OCI-LY1 (cell line): ENCODE data around the gene FZR1.
A peak's percentile ranks its signal among the peaks of the same experiment; 100 is the strongest.

ENCODE experiments used
- H2AFZ ChIP-seq: fragments of 200-600 bp; sonication (generic), shearing (Covaris generic); 2 replicates; pipeline ENCODE4 v1.6.0; 2014; ENCODE audit warnings: antibody characterized with exemption, mild to moderate bottlenecking, low read length
- H3F3A ChIP-seq: fragments of 200-600 bp; sonication (generic), shearing (Covaris generic); 2 replicates; pipeline ENCODE4 v1.6.0; 2014; ENCODE audit warnings: mild to moderate bottlenecking, antibody characterized with exemption, low read length, moderate library complexity; ENCODE audit not compliant: insufficient read depth
- H3K27ac ChIP-seq: fragments of 200-600 bp; sonication (generic); 2 replicates; pipeline ENCODE4 v1.5.1; 2014; ENCODE audit warnings: low read length, mixed run types, mild to moderate bottlenecking, low read depth; ENCODE audit not compliant: poor library complexity, severe bottlenecking
- H3K27me3 ChIP-seq: fragments of 200-600 bp; sonication (generic); 2 replicates; pipeline ENCODE4 v1.6.0; 2014; ENCODE audit warnings: antibody characterized with exemption, mild to moderate bottlenecking, low read length, moderate library complexity; ENCODE audit not compliant: insufficient read depth
- H3K36me3 ChIP-seq: fragments of 200-600 bp; sonication (generic); 2 replicates; pipeline ENCODE4 v1.6.1; 2014; ENCODE audit warnings: mild to moderate bottlenecking, antibody characterized with exemption, low read length, moderate library complexity, mixed read lengths; ENCODE audit not compliant: insufficient read depth
- H3K4me1 ChIP-seq: fragments of 200-600 bp; sonication (generic); 2 replicates; pipeline ENCODE4 v1.5.1; 2014; ENCODE audit warnings: mild to moderate bottlenecking, low read length, moderate library complexity; ENCODE audit not compliant: insufficient read depth, severe bottlenecking
- H3K4me2 ChIP-seq: fragments of 200-600 bp; sonication (generic), shearing (Covaris generic); 2 replicates; pipeline ENCODE4 v1.6.1; 2014; ENCODE audit warnings: low read length
- H3K4me3 ChIP-seq: fragments of 200-600 bp; sonication (generic); 2 replicates; pipeline ENCODE4 v1.5.1; 2014; ENCODE audit warnings: low read length, low read depth, mild to moderate bottlenecking, mixed read lengths; ENCODE audit not compliant: poor library complexity, severe bottlenecking
- H3K79me2 ChIP-seq: fragments of 200-600 bp; shearing (Covaris generic); 2 replicates; pipeline ENCODE4 v1.6.1; 2016; ENCODE audit warnings: mixed run types, low read length, mixed read lengths; ENCODE audit not compliant: insufficient read depth
- H3K9ac ChIP-seq: fragments of 200-600 bp; sonication (generic), shearing (Covaris generic); 2 replicates; pipeline ENCODE4 v1.6.1; 2014; ENCODE audit warnings: mild to moderate bottlenecking, low read length, mixed read lengths
- H3K9me2 ChIP-seq: fragments of 200-600 bp; sonication (generic), shearing (Covaris generic); 2 replicates; pipeline ENCODE4 v1.6.1; 2014; ENCODE audit warnings: low read depth, mild to moderate bottlenecking, low read length, mixed read lengths
- H3K9me3 ChIP-seq: fragments of 200-600 bp; shearing (Covaris generic); 2 replicates; pipeline ENCODE4 v1.6.1; 2014; ENCODE audit warnings: low read length, mixed read lengths
- H4K20me1 ChIP-seq: fragments of 200-600 bp; sonication (generic), shearing (Covaris generic); 2 replicates; pipeline ENCODE4 v1.6.0; 2016; ENCODE audit warnings: mild to moderate bottlenecking, low read length; ENCODE audit not compliant: insufficient read depth
- EZH2 ChIP-seq: fragments of 200-600 bp; sonication (generic), shearing (Covaris generic); IDR thresholded peaks from 2 replicates; pipeline ENCODE4 v1.8.0; 2017; ENCODE audit warnings: borderline replicate concordance, mixed run types, mild to moderate bottlenecking, antibody characterized with exemption, low read length, moderate library complexity, mixed read lengths
- TF ChIP-seq, protein P1 (sequence below): fragments of 200-600 bp; sonication (generic), shearing (Covaris generic); IDR thresholded peaks from 2 replicates; pipeline ENCODE4 v1.5.1; 2017; ENCODE audit warnings: mild to moderate bottlenecking, antibody characterized with exemption, low read length, moderate library complexity, mixed read lengths

Gene FZR1

GRCh38 chr19:3576696-3577443, 70.8 kb downstream of the FZR1 start:
- Histone ChIP-seq H3K79me2 (no peaks in the 10 kb centered on the region), H3F3A (0 out of 2 replicates have a peak, but pooled peaks cover 3% of the 10 kb centered on the region), H3K4me1 (peaks cover 20% of the 10 kb centered on the region), H3K9ac (peak overlapping the region; percentile 65), H2AFZ (no peak overlapping the region), H3K4me2 (peak overlapping the region; percentile 99), H3K27ac (peak overlapping the region; percentile 20), H3K9me3 (no peaks in the 10 kb centered on the region), H4K20me1 (no peaks in the 10 kb centered on the region), H3K4me3 (peak overlapping the region; percentile 63), H3K27me3 (no peaks in the 10 kb centered on the region), H3K9me2 (no peaks in the 10 kb centered on the region), H3K36me3 (peaks cover 18% of the 10 kb centered on the region)
- TF ChIP-seq, protein P1, sequence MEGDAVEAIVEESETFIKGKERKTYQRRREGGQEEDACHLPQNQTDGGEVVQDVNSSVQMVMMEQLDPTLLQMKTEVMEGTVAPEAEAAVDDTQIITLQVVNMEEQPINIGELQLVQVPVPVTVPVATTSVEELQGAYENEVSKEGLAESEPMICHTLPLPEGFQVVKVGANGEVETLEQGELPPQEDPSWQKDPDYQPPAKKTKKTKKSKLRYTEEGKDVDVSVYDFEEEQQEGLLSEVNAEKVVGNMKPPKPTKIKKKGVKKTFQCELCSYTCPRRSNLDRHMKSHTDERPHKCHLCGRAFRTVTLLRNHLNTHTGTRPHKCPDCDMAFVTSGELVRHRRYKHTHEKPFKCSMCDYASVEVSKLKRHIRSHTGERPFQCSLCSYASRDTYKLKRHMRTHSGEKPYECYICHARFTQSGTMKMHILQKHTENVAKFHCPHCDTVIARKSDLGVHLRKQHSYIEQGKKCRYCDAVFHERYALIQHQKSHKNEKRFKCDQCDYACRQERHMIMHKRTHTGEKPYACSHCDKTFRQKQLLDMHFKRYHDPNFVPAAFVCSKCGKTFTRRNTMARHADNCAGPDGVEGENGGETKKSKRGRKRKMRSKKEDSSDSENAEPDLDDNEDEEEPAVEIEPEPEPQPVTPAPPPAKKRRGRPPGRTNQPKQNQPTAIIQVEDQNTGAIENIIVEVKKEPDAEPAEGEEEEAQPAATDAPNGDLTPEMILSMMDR: no peak
- TF ChIP-seq EZH2: no peak

DNA sequence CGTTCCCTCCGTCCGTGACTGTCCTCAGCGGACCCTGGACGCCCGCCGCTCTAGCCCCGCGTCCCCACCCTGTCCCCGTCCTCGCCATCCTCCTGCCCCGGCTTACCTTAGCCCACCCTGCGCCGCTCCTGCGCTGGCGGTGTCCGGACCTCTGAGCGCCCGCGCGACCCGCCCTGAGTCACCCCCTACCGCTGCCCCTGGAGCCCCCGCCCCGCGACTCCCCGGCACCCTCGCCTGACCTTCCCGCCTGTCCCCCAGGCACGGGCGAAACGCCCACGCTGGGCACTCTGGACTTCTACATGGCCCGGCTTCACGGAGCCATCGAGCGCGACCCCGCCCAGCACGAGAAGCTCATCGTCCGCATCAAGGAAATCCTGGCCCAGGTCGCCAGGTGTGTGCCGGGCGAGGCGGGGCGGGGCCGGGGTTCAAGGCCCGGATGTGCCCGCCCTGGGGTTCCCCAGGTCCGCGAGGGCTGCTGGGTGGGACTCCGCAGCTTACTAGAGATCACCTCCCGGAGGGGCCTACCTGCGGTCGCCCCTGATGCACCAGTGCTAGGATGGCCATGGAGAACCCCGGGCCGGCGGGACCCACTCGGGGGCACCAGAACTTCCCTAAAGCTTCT, 71.7 kb downstream of the FZR1 start:
- no peak overlapping the region for H3K9ac ChIP-seq

GRCh38 chr19:3578390-3578789, 72.3 kb downstream of the FZR1 start:
- Histone ChIP-seq H2AFZ (no peak overlapping the region), H3K4me2 (no peak overlapping the region), H3F3A (0 out of 2 replicates have a peak, but pooled peaks cover 3% of the 10 kb centered on the region), H3K9me2 (no peaks in the 10 kb centered on the region), H3K9ac (no peak overlapping the region), H4K20me1 (no peaks in the 10 kb centered on the region), H3K4me1 (peaks cover 15% of the 10 kb centered on the region), H3K36me3 (peaks cover 18% of the 10 kb centered on the region), H3K9me3 (no peaks in the 10 kb centered on the region), H3K4me3 (no peak overlapping the region), H3K79me2 (no peaks in the 10 kb centered on the region), H3K27me3 (peaks cover 2% of the 10 kb centered on the region; the same call in 1 of the 2 replicates), H3K27ac (no peak overlapping the region)
- TF ChIP-seq EZH2: no peak
- TF ChIP-seq, protein P1: no peak

More for the DNA sequence above, 71.7 kb downstream of the FZR1 start:
- Histone ChIP-seq H3K4me2 (no peak overlapping the region; the same call in 1 of the 2 replicates), H4K20me1 (no peaks in the 10 kb centered on the region), H3K27me3 (no peaks in the 10 kb centered on the region), H3F3A (0 out of 2 replicates have a peak, but pooled peaks cover 3% of the 10 kb centered on the region), H3K4me1 (peaks cover 15% of the 10 kb centered on the region), H3K9me2 (no peaks in the 10 kb centered on the region), H2AFZ (no peak overlapping the region), H3K9me3 (no peaks in the 10 kb centered on the region), H3K27ac (no peak overlapping the region), H3K4me3 (no peak overlapping the region), H3K36me3 (peaks cover 18% of the 10 kb centered on the region), H3K79me2 (no peaks in the 10 kb centered on the region)
- no peak for TF ChIP-seq EZH2
- TF ChIP-seq, protein P1: no peak
